NCI-H2107 (cell line): ENCODE data around the gene BSG.

ENCODE experiments used
- DNase-seq: peaks from one replicate; lab custom pipeline; 2025; lab: John Stamatoyannopoulos, UW

Gene BSG

DNA sequence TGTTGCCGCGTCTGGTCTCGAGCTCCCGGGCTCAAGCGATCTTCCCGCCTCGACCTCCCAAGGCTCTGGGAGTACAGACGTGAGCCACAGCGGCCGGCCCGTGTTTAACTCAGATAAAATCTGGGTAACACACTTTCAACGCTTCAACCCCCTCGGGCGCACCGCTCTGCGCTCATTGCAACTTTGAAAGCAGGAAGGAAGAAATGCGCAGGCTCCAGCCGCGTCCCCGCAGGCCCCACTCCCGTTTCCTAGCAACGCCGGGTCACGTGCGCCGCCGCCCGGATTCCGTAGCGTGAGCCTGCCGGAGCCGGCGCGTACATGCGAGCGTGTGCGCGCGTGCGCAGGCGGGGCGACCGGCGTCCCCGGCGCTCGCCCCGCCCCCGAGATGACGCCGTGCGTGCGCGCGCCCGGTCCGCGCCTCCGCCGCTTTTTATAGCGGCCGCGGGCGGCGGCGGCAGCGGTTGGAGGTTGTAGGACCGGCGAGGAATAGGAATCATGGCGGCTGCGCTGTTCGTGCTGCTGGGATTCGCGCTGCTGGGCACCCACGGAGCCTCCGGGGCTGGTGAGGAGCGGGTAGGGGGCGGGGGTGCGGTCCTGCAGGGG, at the start of gene BSG:
Gene BSG (plus strand): TSS at position 457 of the 603 bp plus-strand sequence. CDS start 39 bp downstream, at position 496.
- DNase-seq, result peak; percentile 96

DNA sequence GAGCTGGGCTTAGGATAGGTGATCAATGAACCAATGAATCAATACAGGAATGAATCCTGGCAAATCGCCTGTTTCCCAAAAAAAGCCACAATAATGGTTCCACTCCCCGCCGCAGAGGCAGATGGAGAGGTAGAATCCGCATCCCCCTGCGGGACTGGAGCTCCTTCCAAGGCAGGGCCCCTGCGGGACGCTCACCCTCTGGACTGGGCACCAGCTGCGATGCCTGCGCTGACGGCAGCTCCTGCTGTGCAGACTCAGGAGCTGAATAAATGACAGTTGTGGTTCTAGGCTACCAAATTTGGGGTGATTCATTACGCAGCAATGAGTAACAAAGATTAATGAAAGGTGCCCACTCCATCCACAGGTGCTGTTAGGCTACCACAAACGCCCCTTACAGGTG, 49.7 kb upstream of the BSG start:
- DNase-seq, result no peak

GRCh38 chr19:524062-524674, 48.2 kb upstream of the BSG start:
- DNase-seq, result no peak

DNA sequence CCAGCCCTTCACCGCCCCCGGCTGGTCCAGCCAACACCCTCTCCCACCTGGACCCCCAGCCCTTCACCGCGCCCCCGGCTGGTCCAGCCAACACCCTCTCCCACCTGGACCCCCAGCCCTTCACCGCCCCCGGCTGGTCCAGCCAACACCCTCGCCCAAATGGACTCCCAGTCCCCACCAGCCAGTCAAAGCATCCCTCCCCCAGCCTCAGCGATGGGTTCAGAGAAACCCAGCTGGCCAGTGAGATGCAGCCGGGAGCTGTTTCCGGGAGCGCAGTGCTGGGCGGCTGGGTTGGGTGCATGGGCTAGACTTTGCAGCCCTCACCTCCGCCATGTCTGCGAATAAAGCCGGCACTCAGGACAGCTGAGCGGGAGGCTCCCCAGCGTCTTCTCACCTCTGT, 47.4 kb upstream of the BSG start:
- DNase-seq, result no peak

DNA sequence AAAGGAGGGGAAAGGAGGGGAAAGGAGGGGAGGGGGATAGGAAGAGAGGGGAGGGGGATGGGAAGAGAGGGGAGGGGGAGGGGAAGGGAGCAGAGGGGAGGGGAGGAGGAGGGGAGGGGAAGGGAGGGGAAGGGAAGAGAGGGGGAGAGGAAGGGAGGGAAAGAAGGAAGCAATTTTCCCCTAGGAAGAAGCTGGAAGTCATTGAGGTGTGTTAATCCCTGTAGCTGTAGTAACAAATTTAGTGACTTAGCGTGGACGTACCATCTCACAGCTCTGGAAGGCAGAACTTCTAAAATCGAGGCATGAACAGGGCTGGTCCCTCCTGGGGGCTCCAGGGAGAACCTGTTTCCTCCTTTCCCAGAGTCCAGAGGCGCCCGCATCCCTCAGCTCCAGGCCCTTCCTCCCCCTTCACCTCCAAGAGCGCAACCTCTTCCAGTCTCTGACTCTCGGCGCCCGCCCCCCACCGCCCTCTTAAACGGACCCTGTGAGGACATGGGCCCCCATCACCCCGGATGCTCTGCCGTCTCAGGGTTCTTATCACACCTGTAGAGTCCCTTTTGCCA, 46.5 kb upstream of the BSG start:
- no peak for DNase-seq

- DNase-seq, result no peak
Observed at GRCh38 chr19:530134-531008, 42.0 kb upstream of the BSG start.

DNA sequence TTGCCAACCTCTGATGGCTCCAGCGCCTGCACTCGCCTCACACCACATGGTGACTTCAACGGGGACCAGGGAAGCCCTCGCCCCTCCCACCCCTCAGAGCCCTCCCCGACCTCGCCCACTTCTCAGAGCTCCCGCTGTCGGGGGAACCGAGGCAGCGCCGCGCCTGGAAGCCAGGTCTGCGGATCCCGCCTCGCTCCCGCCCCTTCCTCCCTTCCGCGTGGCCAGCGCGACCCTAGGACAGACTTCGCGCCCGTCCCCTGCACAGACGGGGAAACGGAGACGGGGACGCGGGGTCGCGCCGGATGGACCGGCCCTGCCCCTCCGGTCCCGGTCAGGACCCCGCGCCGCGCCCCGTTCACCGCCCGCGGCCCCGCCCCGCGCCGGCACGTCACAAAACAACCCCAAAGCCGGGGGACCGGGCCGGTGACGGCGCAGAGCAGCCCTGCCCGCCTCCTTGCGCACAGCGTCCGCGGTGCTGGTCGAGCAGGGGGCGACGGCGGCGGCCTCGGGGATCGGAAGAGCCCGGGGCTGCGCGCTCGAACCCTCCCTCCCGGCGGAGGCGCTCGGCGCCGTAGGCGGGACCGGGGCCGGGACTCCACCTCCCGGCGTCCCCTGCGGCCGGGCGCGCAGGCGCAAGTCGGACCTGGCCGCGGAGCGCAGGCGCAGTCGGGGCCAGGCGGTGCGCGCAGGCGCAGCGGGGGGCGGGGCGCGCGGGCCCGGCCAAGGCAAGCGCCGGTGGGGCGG, 41.2 kb upstream of the BSG start:
- peak; percentile 66 for DNase-seq

- DNase-seq, result no peak
Observed at GRCh38 chr19:531753-532560, 40.4 kb upstream of the BSG start, which contains the start of gene CDC34. TSS of gene CDC34 (plus strand) at chr19:531760. CDS start at chr19:531932, 172 bp downstream.

GRCh38 chr19:532561-533363, 39.6 kb upstream of the BSG start:
- no peak for DNase-seq

- no peak for DNase-seq
Observed at GRCh38 chr19:533364-534058, 38.9 kb upstream of the BSG start.

GRCh38 chr19:534088-534487, 38.3 kb upstream of the BSG start:
- DNase-seq, result no peak

- DNase-seq, result no peak
Observed at GRCh38 chr19:535017-535835, 37.2 kb upstream of the BSG start.

DNA sequence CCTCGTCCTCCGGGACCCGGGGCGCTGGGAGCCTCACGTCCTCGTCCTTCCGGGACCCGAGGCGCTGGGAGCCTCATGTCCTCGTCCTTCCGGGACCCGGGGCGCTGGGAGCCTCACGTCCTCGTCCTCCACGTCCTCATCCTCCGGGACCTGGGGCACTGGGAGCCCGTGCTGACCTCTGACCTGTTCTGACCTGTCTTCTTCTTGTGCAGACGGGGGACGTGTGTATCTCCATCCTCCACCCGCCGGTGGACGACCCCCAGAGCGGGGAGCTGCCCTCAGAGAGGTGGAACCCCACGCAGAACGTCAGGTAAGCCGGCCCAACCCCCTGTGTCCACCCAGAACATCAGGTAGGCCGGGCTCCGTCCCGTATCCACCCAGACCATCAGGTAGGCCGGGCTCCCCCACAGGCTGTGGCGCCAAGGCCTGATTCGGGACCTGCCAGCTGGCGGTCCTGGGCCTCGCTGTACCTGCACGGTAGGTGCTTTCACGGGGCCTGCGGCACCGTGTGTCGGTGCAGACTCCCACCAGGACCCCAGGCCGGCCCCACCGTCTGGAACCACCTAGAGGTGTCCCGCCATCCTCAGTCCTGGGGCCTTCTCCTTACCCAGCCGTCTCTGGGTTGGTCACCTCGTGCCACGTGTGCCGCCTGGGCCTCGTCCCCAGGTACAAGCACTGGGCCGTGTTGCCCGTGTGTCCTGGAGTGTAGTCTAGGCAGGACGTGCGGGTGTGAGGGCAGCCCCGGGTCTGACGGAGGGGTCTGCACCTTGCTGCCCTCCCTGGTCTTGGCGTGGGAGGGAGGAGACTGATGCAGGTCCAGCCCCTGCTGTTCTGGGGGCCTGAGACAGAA, 36.1 kb upstream of the BSG start:
- no peak for DNase-seq

DNA sequence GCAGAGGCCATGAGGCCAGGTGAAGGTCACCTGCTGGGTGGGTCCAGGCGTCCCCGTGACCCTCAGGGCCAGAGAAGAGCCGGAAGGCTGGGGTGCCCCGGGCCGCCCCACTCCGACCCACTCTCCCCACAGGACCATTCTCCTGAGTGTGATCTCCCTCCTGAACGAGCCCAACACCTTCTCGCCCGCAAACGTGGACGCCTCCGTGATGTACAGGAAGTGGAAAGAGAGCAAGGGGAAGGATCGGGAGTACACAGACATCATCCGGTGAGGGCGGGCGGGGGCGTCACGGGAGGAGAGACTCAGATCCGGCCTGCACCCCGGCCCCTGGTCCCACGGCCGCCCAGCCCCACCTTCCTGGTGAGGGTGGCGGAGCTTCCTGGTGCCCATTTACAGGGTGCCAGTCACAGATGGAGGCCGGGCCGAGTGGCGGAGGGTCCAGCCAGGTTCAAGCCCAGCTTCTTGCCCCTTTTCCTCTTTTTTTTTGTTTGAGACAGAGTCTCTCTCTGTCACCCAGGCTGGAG, 35.5 kb upstream of the BSG start:
- DNase-seq, result no peak

- DNase-seq, result no peak
Observed at GRCh38 chr19:538641-539428, 33.6 kb upstream of the BSG start.

DNA sequence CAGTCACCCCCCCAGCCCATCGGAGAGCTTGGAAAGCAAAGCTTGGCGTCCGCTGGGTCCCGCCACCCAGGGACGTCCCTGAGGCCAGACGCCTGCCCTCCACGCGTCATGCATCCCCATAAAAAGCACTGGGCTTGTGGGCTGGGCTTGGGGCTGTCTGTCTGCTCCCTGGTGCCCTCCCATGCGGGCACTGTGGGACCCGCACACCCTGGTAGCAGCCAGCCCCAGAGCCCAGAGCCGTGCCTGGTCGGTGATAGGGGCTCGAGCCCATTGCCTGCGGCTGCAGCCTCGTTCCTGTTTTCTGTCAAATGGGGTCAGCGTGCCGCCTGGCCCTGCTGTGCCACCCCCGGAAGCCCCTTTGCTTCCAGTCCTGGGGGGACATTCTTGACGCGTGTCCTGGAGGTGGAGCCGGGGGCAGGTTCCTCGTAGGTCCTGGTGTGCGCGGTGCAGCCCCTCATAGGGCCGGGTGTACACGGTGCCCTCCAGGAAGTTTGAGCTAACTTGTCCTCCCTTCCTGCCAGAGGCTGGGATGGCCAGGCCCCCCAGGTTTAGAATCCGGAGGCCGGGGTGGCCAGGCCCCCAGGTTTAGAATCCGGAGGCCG, 32.9 kb upstream of the BSG start:
- DNase-seq, result no peak
